Measurements from ENCODE around the gene EIF3L.
A peak's percentile ranks its signal among the peaks of the same experiment; 100 is the strongest.

The EIF3L gene

GRCh38 chr22:37927637-37927936 is 78.4 kb downstream of the EIF3L start:
- DNase-seq (ENCODE audit: low read depth) = no peak

GRCh38 chr22:37929390-37929789 is 80.2 kb downstream of the EIF3L start:
- DNase-seq (ENCODE audit: low read depth) = no peak

GRCh38 chr22:37930270-37930951 is 81.2 kb downstream of the EIF3L start:
- peak; percentile 50 for DNase-seq (ENCODE audit: low read depth)

- DNase-seq (ENCODE audit: low read depth) = no peak
These were observed 81.8 kb downstream of the EIF3L start for GRCh38 chr22:37930952-37931440.

- no peak for DNase-seq (ENCODE audit: low read depth)
These were observed 82.7 kb downstream of the EIF3L start for GRCh38 chr22:37931893-37932389.

GRCh38 chr22:37932401-37932800 is 83.2 kb downstream of the EIF3L start:
- DNase-seq (ENCODE audit: low read depth) = no peak

- DNase-seq (ENCODE audit: low read depth) = no peak
These were observed 83.8 kb downstream of the EIF3L start for GRCh38 chr22:37932821-37933578.

- peak; percentile 97 for DNase-seq (ENCODE audit: low read depth)
These were observed 84.6 kb downstream of the EIF3L start for GRCh38 chr22:37933711-37934376.
